M059J (cell line): ENCODE results near the gene ANKZF1. TPM values are rescaled to one million over a fixed set of nuclear protein-coding genes. Genes with fewer than 3 reads are reported as not detected.
A peak's percentile ranks its signal among the peaks of the same experiment; 100 is the strongest.

ENCODE experiments used
- DNase-seq: peaks from one replicate; pipeline ENCODE4 v3.0.0-alpha.2; 2012; ENCODE audit warnings: low read depth
- total RNA-seq: library from RNA; depleted of rRNA; stranded (reverse); fragments of >200 nt; shearing (Covaris generic); gene quantifications from 2 replicates; pipeline ENCODE4 v1.2.3, GENCODE V29; 2014

Gene ANKZF1
- total RNA-seq, 1 experiment from 2014 or later: 23.5 TPM

GRCh38 chr2:219207884-219208740 lies 21.5 kb upstream of the ANKZF1 start:
- DNase-seq: peak; percentile 61

GRCh38 chr2:219209236-219210195 lies 20.1 kb upstream of the ANKZF1 start:
- DNase-seq: no peak

- no peak for DNase-seq
Observed at GRCh38 chr2:219210196-219210885, 19.3 kb upstream of the ANKZF1 start.

GRCh38 chr2:219210886-219211362 lies 18.7 kb upstream of the ANKZF1 start:
- no peak for DNase-seq

GRCh38 chr2:219213026-219213415 lies 16.6 kb upstream of the ANKZF1 start:
- no peak for DNase-seq

GRCh38 chr2:219213486-219214071 lies 16.0 kb upstream of the ANKZF1 start:
- no peak for DNase-seq

- no peak for DNase-seq
Observed at GRCh38 chr2:219214141-219214540, 15.5 kb upstream of the ANKZF1 start.

GRCh38 chr2:219214786-219215185 lies 14.8 kb upstream of the ANKZF1 start:
- DNase-seq: no peak

- no peak for DNase-seq
Observed at GRCh38 chr2:219215871-219216534, 13.6 kb upstream of the ANKZF1 start.

GRCh38 chr2:219216535-219216915 lies 13.1 kb upstream of the ANKZF1 start:
- no peak for DNase-seq

GRCh38 chr2:219218217-219218731 lies 11.3 kb upstream of the ANKZF1 start:
- DNase-seq: peak; percentile 82

GRCh38 chr2:219218732-219219701 lies 10.6 kb upstream of the ANKZF1 start, which contains the start of gene ABCB6:
ABCB6 (minus strand) TSS chr2:219218958; CDS start chr2:219218673, 285 bp downstream.
- DNase-seq: peak; percentile 91

- DNase-seq: no peak
Observed at GRCh38 chr2:219219784-219220532, 9.6 kb upstream of the ANKZF1 start.

- no peak for DNase-seq
Observed at GRCh38 chr2:219220652-219221402, 8.8 kb upstream of the ANKZF1 start.

GRCh38 chr2:219221957-219222518 lies 7.6 kb upstream of the ANKZF1 start:
- no peak for DNase-seq

- no peak for DNase-seq
Observed at GRCh38 chr2:219223831-219224610, 5.6 kb upstream of the ANKZF1 start.

- no peak for DNase-seq
Observed at GRCh38 chr2:219225350-219225749, 4.3 kb upstream of the ANKZF1 start.
